Activated B cell treated with CpG ODN at 0.5 μM for 24 hours (primary cell): ENCODE measurements around the gene AFF1. TPM values are rescaled to one million over a fixed set of nuclear protein-coding genes. Genes with fewer than 3 reads are reported as not detected.

Experiments used
- ATAC-seq: fragments of 200-7000 bp; cut with Tn5 transposase; one replicate; pipeline ENCODE4 v1.10.0; 2021; ENCODE audit warnings: low read depth, mild to moderate bottlenecking, moderate library complexity
- CTCF ChIA-PET: fragments of 350-600 bp; sonication (Branson Sonifier 250); formaldehyde crosslinking; loops from one replicate; lab custom pipeline; 2021; ENCODE audit warnings: antibody characterized with exemption; lab: Charles Lee
- POLR2A ChIA-PET: fragments of 350-600 bp; sonication (Branson Sonifier 250); formaldehyde crosslinking; loops from one replicate; lab custom pipeline; 2021; ENCODE audit warnings: antibody characterized with exemption; lab: Charles Lee
- DNase-seq: peaks from one replicate; pipeline ENCODE4 v3.0.0; 2022
- H3K27ac Mint-ChIP-seq: one replicate; pipeline ENCODE4 v1.8.0; 2020; ENCODE audit warnings: mixed read lengths
- H3K27me3 Mint-ChIP-seq: one replicate; pipeline ENCODE4 v1.8.0; 2021; ENCODE audit warnings: mixed read lengths
- H3K36me3 Mint-ChIP-seq: one replicate; pipeline ENCODE4 v1.8.0; 2021; ENCODE audit warnings: low read depth, mixed read lengths
- H3K4me1 Mint-ChIP-seq: one replicate; pipeline ENCODE4 v1.8.0; 2021; ENCODE audit warnings: mixed read lengths
- H3K4me3 Mint-ChIP-seq: one replicate; pipeline ENCODE4 v1.8.0; 2020; ENCODE audit warnings: mild to moderate bottlenecking, mixed read lengths
- H3K9me3 Mint-ChIP-seq: one replicate; pipeline ENCODE4 v1.8.0; 2020; ENCODE audit warnings: mixed read lengths
- CTCF ChIP-seq: fragments of 200-600 bp; IDR thresholded peaks from one replicate; pipeline ENCODE4 v1.8.0; 2022; ENCODE audit warnings: antibody characterized with exemption, mild to moderate bottlenecking
- intact Hi-C: fragments of 100-400 bp; cut with micrococcal nuclease; formaldehyde crosslinking; loops from one replicate; pipeline ENCODE4 v1.15.1; 2024
- total RNA-seq: library from RNA; stranded (reverse); gene quantifications from 2 replicates; pipeline ENCODE4 v1.2.3, GENCODE V29; 2022

AFF1 gene
- total RNA-seq, 1 donor from 2014 or later: 60.8 TPM

GRCh38 chr4:87005369-87005689, 70.5 kb downstream of the AFF1 start:
- CTCF ChIA-PET: interaction anchor here (1.7 to 3.7 kb wide), 3 partner anchors 70 to 88 kb away, joined by 10 to 26 read pairs (median 20); partner anchors contain the start of gene AFF1
- POLR2A ChIA-PET: interaction anchor here (0.5 to 9.5 kb wide), 8 partner anchors 14 to 205 kb away, joined by 3 to 256 read pairs (median 8); partner anchors contain the start of gene AFF1
- peak overlapping the region; percentile 97 for H3K4me3 Mint-ChIP-seq
- peaks cover 15% of the 10 kb centered on the region for H3K36me3 Mint-ChIP-seq
- H3K9me3 Mint-ChIP-seq: no peaks in the 10 kb centered on the region
- peaks cover 50% of the 10 kb centered on the region for H3K4me1 Mint-ChIP-seq
- no peaks in the 10 kb centered on the region for H3K27me3 Mint-ChIP-seq
- H3K27ac Mint-ChIP-seq: peak overlapping the region; percentile 98
- TF ChIP-seq CTCF: no peak
- DNase-seq (no peak), ATAC-seq (no peak)
- intact Hi-C loops: loop anchor here (5.0 to 10.0 kb wide), 3 partner anchors 387 to 1301 kb away; partner anchors contain the start of genes HSD17B11 and PPM1K

- H3K27ac Mint-ChIP-seq: peak overlapping the region; percentile 98
- no peaks in the 10 kb centered on the region for H3K9me3 Mint-ChIP-seq
- ATAC-seq (no peak), DNase-seq (no peak)
- ChIA-PET POLR2A (interaction anchor here (0.5 to 9.5 kb wide), 32 partner anchors 8 to 215 kb away, joined by 3 to 256 read pairs (median 5); partner anchors contain the start of genes AFF1 and KLHL8), CTCF (interaction anchor here (0.9 to 3.7 kb wide), 9 partner anchors 9 to 87 kb away, joined by 3 to 26 read pairs (median 4); partner anchors contain the start of gene AFF1)
- peak overlapping the region; percentile 97 for H3K4me3 Mint-ChIP-seq
- intact Hi-C loops: loop anchor here (1.0 to 10.0 kb wide), 12 partner anchors 8 to 1301 kb away; partner anchors contain the start of genes HSD17B11, KLHL8 and PPM1K
- H3K36me3 Mint-ChIP-seq: peaks cover 15% of the 10 kb centered on the region
- H3K27me3 Mint-ChIP-seq: no peaks in the 10 kb centered on the region
- peaks cover 47% of the 10 kb centered on the region for H3K4me1 Mint-ChIP-seq
- TF ChIP-seq CTCF: no peak
These were observed 71.0 kb downstream of the AFF1 start for GRCh38 chr4:87005690-87006425.

GRCh38 chr4:87006426-87006675, 71.5 kb downstream of the AFF1 start:
- POLR2A ChIA-PET: interaction anchor here (0.5 to 9.5 kb wide), 31 partner anchors 8 to 214 kb away, joined by 3 to 256 read pairs (median 5); partner anchors contain the start of genes AFF1 and KLHL8
- intact Hi-C loops: loop anchor here (1.0 to 10.0 kb wide), 12 partner anchors 8 to 1302 kb away; partner anchors contain the start of genes HSD17B11, KLHL8 and PPM1K
- CTCF ChIA-PET: interaction anchor here (0.9 to 3.7 kb wide), 8 partner anchors 9 to 87 kb away, joined by 3 to 26 read pairs (median 4); partner anchors contain the start of gene AFF1
- Mint-ChIP-seq H3K9me3 (no peaks in the 10 kb centered on the region), H3K27me3 (no peaks in the 10 kb centered on the region), H3K27ac (peak overlapping the region; percentile 98), H3K36me3 (peaks cover 15% of the 10 kb centered on the region), H3K4me3 (peak overlapping the region; percentile 97), H3K4me1 (peaks cover 50% of the 10 kb centered on the region)
- no peak for DNase-seq
- no peak for ATAC-seq
- no peak for TF ChIP-seq CTCF

DNA sequence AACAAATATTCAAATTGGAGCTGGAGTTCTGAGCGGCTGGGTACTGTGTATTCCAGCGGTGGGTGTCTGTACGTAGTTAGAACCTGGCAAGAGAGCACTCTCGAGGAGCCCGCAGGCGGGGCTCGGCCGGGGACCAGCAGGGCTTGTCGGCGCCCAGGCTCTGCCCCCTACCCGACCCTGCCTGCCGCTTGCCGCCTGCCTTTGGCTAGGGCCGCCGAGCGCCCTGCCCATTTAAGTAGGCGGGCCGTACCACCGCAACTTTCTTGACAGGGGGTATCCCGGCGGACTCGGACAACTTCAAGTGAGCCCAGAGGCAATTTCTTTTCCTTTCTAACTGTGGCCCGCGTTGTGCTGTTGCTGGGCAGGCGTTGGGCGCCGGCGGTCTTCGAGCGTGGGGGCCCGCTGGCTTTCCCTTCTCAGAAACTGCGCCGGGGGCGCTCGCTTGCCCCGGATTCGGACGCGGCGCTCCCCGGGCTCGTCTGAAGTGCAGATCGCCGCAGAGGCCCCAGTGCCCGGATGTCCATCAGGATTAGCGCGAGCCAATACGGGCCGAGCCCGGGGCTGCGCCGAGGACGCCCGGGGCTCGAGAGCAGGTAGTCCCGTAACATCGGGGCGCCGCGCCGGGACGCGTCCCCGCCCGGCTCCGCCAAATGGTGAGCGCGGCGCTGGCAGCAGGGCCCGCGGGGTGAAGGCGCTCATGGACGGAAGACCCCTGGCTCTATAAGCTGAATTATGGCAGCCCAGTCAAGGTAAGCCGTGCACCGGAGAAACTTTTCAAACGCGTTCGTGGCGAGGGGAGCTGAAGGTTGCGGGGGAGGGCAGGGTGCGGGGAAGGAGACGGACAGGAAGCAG, 72.1 kb downstream of the AFF1 start:
- ChIA-PET POLR2A (interaction anchor here (0.6 to 9.5 kb wide), 40 partner anchors 8 to 1277 kb away, joined by 3 to 256 read pairs (median 4); partner anchors contain the start of genes AFF1 and KLHL8), CTCF (interaction anchor here (0.6 to 3.7 kb wide), 10 partner anchors 10 to 86 kb away, joined by 3 to 26 read pairs (median 4); partner anchors contain the start of gene AFF1)
- peak; percentile 93 for DNase-seq
- Mint-ChIP-seq H3K4me1 (peaks cover 56% of the 10 kb centered on the region), H3K27ac (peak overlapping the region; percentile 98), H3K9me3 (no peaks in the 10 kb centered on the region), H3K4me3 (peak overlapping the region; percentile 97), H3K27me3 (no peaks in the 10 kb centered on the region), H3K36me3 (peaks cover 15% of the 10 kb centered on the region)
- intact Hi-C loops: loop anchor here (1.0 to 10.0 kb wide), 12 partner anchors 9 to 1302 kb away; partner anchors contain the start of genes HSD17B11, KLHL8 and PPM1K
- TF ChIP-seq CTCF: no peak
- peak; percentile 83 for ATAC-seq
